Neural progenitor cell (in vitro differentiated cells): Measurements from ENCODE around the gene GMDS. TPM values are rescaled to one million over a fixed set of nuclear protein-coding genes. Genes with fewer than 3 reads are reported as not detected.

Experiments
- DNase-seq: peaks from one replicate; pipeline ENCODE4 v3.0.0-alpha.2; 2016; ENCODE audit warnings: low spot score
- H2AFZ ChIP-seq: fragments of 200-600 bp; sonication (generic); replicated peaks from 2 replicates; pipeline ENCODE4 v1.6.1; 2016; ENCODE audit warnings: antibody characterized with exemption
- H3F3A ChIP-seq: fragments of 200-600 bp; sonication (generic); 2 replicates; pipeline ENCODE4 v1.6.1; 2016; ENCODE audit warnings: antibody characterized with exemption, low read depth
- H3K27ac ChIP-seq: fragments of 200-600 bp; sonication (generic); 2 replicates; pipeline ENCODE4 v1.5.1; 2016; ENCODE audit warnings: mild to moderate bottlenecking
- H3K27me3 ChIP-seq: fragments of 200-600 bp; sonication (generic); 2 replicates; pipeline ENCODE4 v1.6.1; 2016; ENCODE audit warnings: mild to moderate bottlenecking, moderate library complexity
- H3K36me3 ChIP-seq: fragments of 200-600 bp; sonication (generic); 2 replicates; pipeline ENCODE4 v1.5.1; 2016
- H3K4me1 ChIP-seq: fragments of 200-600 bp; sonication (generic); 2 replicates; pipeline ENCODE4 v1.6.1; 2016; ENCODE audit warnings: mixed run types
- H3K4me2 ChIP-seq: fragments of 200-600 bp; sonication (generic); 2 replicates; pipeline ENCODE4 v1.6.1; 2016
- H3K4me3 ChIP-seq: fragments of 200-600 bp; sonication (generic); 2 replicates; pipeline ENCODE4 v1.5.1; 2016
- H3K79me2 ChIP-seq: fragments of 200-600 bp; sonication (generic); 2 replicates; pipeline ENCODE4 v1.6.1; 2016; ENCODE audit warnings: low read depth
- H3K9ac ChIP-seq: fragments of 200-600 bp; sonication (generic); 2 replicates; pipeline ENCODE4 v1.6.1; 2016
- H3K9me3 ChIP-seq: fragments of 200-600 bp; sonication (generic); 2 replicates; pipeline ENCODE4 v1.5.1; 2016; ENCODE audit warnings: low read depth
- H4K20me1 ChIP-seq: fragments of 200-600 bp; sonication (generic); 2 replicates; pipeline ENCODE4 v1.6.1; 2016; ENCODE audit warnings: low read depth
- H3K27ac Mint-ChIP-seq: 3 replicates; pipeline ENCODE4 v1.8.0; 2021; ENCODE audit warnings: mixed read lengths
- H3K27me3 Mint-ChIP-seq: 2 replicates; pipeline ENCODE4 v1.8.0; 2022; ENCODE audit warnings: low read depth, mild to moderate bottlenecking, inconsistent platforms, moderate library complexity, mixed read lengths; ENCODE audit not compliant: insufficient read depth
- H3K36me3 Mint-ChIP-seq: 3 replicates; pipeline ENCODE4 v1.8.0; 2021; ENCODE audit warnings: mixed read lengths
- H3K4me1 Mint-ChIP-seq: 3 replicates; pipeline ENCODE4 v1.8.0; 2021; ENCODE audit warnings: mixed read lengths
- H3K4me3 Mint-ChIP-seq: 3 replicates; pipeline ENCODE4 v1.8.0; 2021; ENCODE audit warnings: mild to moderate bottlenecking, moderate library complexity, mixed read lengths
- H3K9me3 Mint-ChIP-seq: 3 replicates; pipeline ENCODE4 v1.8.0; 2020; ENCODE audit warnings: mixed read lengths
- EZH2 ChIP-seq: fragments of 200-600 bp; sonication (generic); IDR thresholded peaks from 2 replicates; pipeline ENCODE4 v1.6.1; 2017; ENCODE audit warnings: antibody characterized with exemption, mild to moderate bottlenecking, moderate library complexity
- EZH2phosphoT487 ChIP-seq: fragments of 200-600 bp; sonication (generic); IDR thresholded peaks from 2 replicates; pipeline ENCODE4 v1.6.1; 2017; ENCODE audit warnings: antibody characterized with exemption
- total RNA-seq: library from RNA; depleted of rRNA; stranded (reverse); fragments of >200 nt; gene quantifications from 2 replicates; pipeline ENCODE4 v1.2.3, GENCODE V29; 2015; ENCODE audit warnings: low replicate concordance
- TF ChIP-seq, protein P1 (sequence below): fragments of 200-600 bp; sonication (generic); IDR thresholded peaks from 2 replicates; pipeline ENCODE4 v1.5.1; 2017; ENCODE audit warnings: antibody characterized with exemption, mild to moderate bottlenecking

Gene GMDS
- total RNA-seq, 1 donor from 2014 or later = 22.6 TPM

DNA sequence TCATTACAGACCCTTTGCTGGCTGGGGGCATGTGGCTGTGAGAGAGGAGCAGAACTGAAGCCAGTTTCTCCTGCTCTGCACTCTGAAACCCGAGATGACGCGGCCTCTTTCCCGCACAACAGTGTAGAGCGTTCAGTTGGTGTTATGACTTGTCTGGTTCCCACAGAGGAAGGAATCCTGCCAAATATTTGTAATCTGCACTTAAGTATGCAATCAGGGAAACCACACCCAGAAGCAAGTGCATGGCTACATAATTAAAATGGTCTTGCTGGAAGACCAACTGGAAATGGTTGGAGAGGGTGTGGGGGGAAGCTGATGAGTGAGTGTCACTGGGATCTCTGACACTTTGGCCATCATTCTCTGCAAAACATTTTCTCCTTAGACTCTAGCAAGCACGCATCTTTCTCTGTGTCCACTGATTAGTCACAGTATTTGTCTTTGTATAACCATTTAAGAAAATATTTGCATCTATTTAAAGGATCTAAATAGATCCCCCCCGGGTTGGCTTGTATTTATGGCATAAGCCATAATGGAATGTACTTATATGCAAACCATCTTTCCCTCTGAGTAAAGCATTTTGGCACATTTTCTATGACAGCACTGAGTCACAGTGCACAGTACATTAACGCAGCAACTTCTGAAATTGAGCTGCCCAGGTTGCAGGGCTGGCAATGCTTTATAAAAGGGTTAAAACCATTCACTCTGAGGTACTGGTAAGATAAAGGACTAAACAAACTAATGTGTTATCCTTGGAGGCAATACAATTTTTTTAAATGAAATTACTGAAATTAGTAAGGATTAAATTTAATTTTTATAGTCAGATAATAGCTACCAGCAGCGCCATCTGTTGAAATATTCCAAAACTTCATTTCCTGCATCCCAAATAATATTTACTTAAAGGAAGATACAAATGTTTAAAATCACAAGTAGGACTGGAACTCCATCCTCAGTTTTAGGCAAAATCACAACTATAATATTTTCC lies 559.0 kb downstream of the GMDS start:
- H3K27ac Mint-ChIP-seq = peak overlapping the region; percentile 72
- no peak overlapping the region for H3K4me2 ChIP-seq

DNA sequence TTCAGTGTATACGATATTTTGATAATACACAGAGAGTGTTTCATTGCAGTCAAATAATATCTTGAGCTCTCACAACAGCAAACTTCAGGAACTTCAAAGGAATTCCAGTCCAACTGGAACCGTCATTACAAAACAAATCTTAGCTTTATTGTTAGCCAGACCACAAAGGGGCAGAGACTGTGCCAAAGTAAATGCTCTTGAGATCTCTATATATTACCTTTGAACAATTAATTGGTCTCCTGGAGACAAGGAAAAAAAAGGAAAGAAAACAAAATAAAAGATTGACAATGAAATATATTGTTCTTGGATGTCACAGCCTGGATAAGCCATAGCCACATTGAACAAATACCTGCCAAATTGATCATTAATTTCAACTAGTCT lies 565.7 kb downstream of the GMDS start:
- DNase-seq = no peak
- no peak overlapping the region for H3K4me3 Mint-ChIP-seq
- H4K20me1 ChIP-seq = no peaks in the 10 kb centered on the region
- H3K4me1 ChIP-seq = no peaks in the 10 kb centered on the region
- H3K27me3 ChIP-seq = no peaks in the 10 kb centered on the region
- no peak overlapping the region for H3K9ac ChIP-seq
- no peaks in the 10 kb centered on the region for H3K9me3 ChIP-seq
- no peaks in the 10 kb centered on the region for H3F3A ChIP-seq
- H3K27ac ChIP-seq = no peak overlapping the region
- no peaks in the 10 kb centered on the region for H3K79me2 ChIP-seq
- H3K4me3 ChIP-seq = no peak overlapping the region
- no peaks in the 10 kb centered on the region for H3K36me3 Mint-ChIP-seq
- no peak overlapping the region for H3K27ac Mint-ChIP-seq
- H3K4me2 ChIP-seq = no peak overlapping the region
- H3K36me3 ChIP-seq = no peaks in the 10 kb centered on the region
- H3K27me3 Mint-ChIP-seq = peaks cover 2% of the 10 kb centered on the region
- H3K9me3 Mint-ChIP-seq = peaks cover 5% of the 10 kb centered on the region
- H2AFZ ChIP-seq = no peak overlapping the region
- H3K4me1 Mint-ChIP-seq = peaks cover 13% of the 10 kb centered on the region
- no peak for TF ChIP-seq EZH2phosphoT487
- TF ChIP-seq EZH2 = no peak
- TF ChIP-seq, protein P1, sequence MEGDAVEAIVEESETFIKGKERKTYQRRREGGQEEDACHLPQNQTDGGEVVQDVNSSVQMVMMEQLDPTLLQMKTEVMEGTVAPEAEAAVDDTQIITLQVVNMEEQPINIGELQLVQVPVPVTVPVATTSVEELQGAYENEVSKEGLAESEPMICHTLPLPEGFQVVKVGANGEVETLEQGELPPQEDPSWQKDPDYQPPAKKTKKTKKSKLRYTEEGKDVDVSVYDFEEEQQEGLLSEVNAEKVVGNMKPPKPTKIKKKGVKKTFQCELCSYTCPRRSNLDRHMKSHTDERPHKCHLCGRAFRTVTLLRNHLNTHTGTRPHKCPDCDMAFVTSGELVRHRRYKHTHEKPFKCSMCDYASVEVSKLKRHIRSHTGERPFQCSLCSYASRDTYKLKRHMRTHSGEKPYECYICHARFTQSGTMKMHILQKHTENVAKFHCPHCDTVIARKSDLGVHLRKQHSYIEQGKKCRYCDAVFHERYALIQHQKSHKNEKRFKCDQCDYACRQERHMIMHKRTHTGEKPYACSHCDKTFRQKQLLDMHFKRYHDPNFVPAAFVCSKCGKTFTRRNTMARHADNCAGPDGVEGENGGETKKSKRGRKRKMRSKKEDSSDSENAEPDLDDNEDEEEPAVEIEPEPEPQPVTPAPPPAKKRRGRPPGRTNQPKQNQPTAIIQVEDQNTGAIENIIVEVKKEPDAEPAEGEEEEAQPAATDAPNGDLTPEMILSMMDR = no peak

More for the DNA sequence above, 559.0 kb downstream of the GMDS start:
- no peak for DNase-seq
- H3K4me1 Mint-ChIP-seq = peaks cover 15% of the 10 kb centered on the region
- Histone ChIP-seq H3K4me1 (peaks cover 6% of the 10 kb centered on the region), H3K27ac (no peak overlapping the region), H2AFZ (peak overlapping the region; percentile 17), H3K9ac (no peak overlapping the region), H3K4me3 (no peak overlapping the region), H3K9me3 (no peaks in the 10 kb centered on the region), H4K20me1 (no peaks in the 10 kb centered on the region), H3K79me2 (no peaks in the 10 kb centered on the region), H3F3A (no peaks in the 10 kb centered on the region), H3K36me3 (no peaks in the 10 kb centered on the region), H3K27me3 (no peaks in the 10 kb centered on the region)
- H3K4me3 Mint-ChIP-seq = no peak overlapping the region
- H3K36me3 Mint-ChIP-seq = no peaks in the 10 kb centered on the region
- H3K9me3 Mint-ChIP-seq = peaks cover 3% of the 10 kb centered on the region
- TF ChIP-seq EZH2phosphoT487 = no peak
- TF ChIP-seq, protein P1 = peak; percentile 24
- peaks cover 6% of the 10 kb centered on the region for H3K27me3 Mint-ChIP-seq

DNA sequence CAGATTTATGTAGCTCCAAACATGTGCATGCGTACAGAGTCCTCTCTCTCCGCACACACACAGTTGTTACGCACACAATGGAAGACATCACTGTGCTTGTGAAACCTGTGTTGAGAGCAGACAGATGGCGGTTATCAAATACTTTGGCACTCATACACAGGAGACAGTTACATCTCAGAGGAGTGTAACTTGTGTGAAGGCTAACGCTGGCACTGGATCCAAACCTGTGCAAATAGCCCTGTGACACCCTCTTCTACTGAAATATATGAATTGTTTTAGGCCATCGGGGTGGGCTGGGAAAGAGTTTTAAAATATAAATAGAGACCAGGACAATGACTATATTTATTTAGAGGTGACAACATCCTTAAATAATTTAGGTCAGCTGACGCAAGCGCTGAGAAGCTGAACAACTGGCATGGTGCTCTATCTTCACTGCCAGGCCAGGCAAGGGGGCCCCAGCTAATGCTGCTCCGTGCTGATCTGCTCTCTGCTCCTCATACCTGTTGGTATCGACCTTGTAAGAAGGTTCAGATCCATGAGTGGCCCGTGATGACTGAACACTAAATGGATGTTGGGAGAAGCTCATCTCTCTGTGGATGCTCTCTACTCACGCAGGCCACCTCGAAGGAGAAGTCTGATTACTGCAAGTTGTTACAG lies 566.2 kb downstream of the GMDS start:
- no peak for DNase-seq
- Histone ChIP-seq H3K9ac (no peak overlapping the region), H4K20me1 (no peaks in the 10 kb centered on the region), H3K4me1 (no peaks in the 10 kb centered on the region), H3K4me2 (no peak overlapping the region), H2AFZ (no peak overlapping the region), H3K9me3 (no peaks in the 10 kb centered on the region), H3K79me2 (no peaks in the 10 kb centered on the region), H3K27ac (no peak overlapping the region), H3K36me3 (no peaks in the 10 kb centered on the region), H3F3A (no peaks in the 10 kb centered on the region), H3K27me3 (no peaks in the 10 kb centered on the region), H3K4me3 (no peak overlapping the region)
- Mint-ChIP-seq H3K4me1 (peaks cover 13% of the 10 kb centered on the region), H3K27ac (peak overlapping the region; percentile 46), H3K36me3 (no peaks in the 10 kb centered on the region), H3K9me3 (peaks cover 6% of the 10 kb centered on the region), H3K4me3 (no peak overlapping the region), H3K27me3 (peaks cover 2% of the 10 kb centered on the region)
- no peak for TF ChIP-seq EZH2
- no peak for TF ChIP-seq EZH2phosphoT487
- TF ChIP-seq, protein P1 = no peak
